ENCODE measurements around the gene SYCP2L. TPM values are rescaled to one million over a fixed set of nuclear protein-coding genes. Genes with fewer than 3 reads are reported as not detected.

Gene SYCP2L
- total RNA-seq, 2 experiments from 2014 or later = not detected

GRCh38 chr6:11015102-11015501 is 128.2 kb downstream of the SYCP2L start:
- Mint-ChIP-seq H3K27me3 (ENCODE audit: low read depth) (peaks cover 12% of the 10 kb centered on the region), H3K9me3 (no peaks in the 10 kb centered on the region), H3K4me1 (ENCODE audit: low read depth) (no peaks in the 10 kb centered on the region), H3K27ac (no peak overlapping the region), H3K4me3 (no peak overlapping the region), H3K36me3 (ENCODE audit: low read depth) (no peaks in the 10 kb centered on the region)
- CTCF ChIA-PET = no interaction called here
- intact Hi-C loops (cut with micrococcal nuclease) = no loop called here
- DNase-seq = no peak

GRCh38 chr6:11016452-11016851 is 129.6 kb downstream of the SYCP2L start:
- CTCF ChIA-PET = no interaction called here
- DNase-seq = no peak
- no peak overlapping the region for H3K4me3 Mint-ChIP-seq

GRCh38 chr6:11017090-11017489 is 130.2 kb downstream of the SYCP2L start:
- no peak overlapping the region for H3K4me3 Mint-ChIP-seq
- no peaks in the 10 kb centered on the region for H3K4me1 Mint-ChIP-seq (ENCODE audit: low read depth)
- H3K9me3 Mint-ChIP-seq = no peaks in the 10 kb centered on the region
- CTCF ChIA-PET = no interaction called here
- no peaks in the 10 kb centered on the region for H3K36me3 Mint-ChIP-seq (ENCODE audit: low read depth)
- no peak for DNase-seq
- intact Hi-C loops (cut with micrococcal nuclease) = no loop called here
- H3K27me3 Mint-ChIP-seq (ENCODE audit: low read depth) = peaks cover 9% of the 10 kb centered on the region
- H3K27ac Mint-ChIP-seq = no peak overlapping the region

More at GRCh38 chr6:11016452-11016851, 129.6 kb downstream of the SYCP2L start:
- H3K36me3 Mint-ChIP-seq (ENCODE audit: low read depth) = no peaks in the 10 kb centered on the region
- H3K9me3 Mint-ChIP-seq = no peaks in the 10 kb centered on the region
- intact Hi-C loops (cut with micrococcal nuclease) = no loop called here
- no peak overlapping the region for H3K27ac Mint-ChIP-seq
- peaks cover 11% of the 10 kb centered on the region for H3K27me3 Mint-ChIP-seq (ENCODE audit: low read depth)
- H3K4me1 Mint-ChIP-seq (ENCODE audit: low read depth) = no peaks in the 10 kb centered on the region

DNA sequence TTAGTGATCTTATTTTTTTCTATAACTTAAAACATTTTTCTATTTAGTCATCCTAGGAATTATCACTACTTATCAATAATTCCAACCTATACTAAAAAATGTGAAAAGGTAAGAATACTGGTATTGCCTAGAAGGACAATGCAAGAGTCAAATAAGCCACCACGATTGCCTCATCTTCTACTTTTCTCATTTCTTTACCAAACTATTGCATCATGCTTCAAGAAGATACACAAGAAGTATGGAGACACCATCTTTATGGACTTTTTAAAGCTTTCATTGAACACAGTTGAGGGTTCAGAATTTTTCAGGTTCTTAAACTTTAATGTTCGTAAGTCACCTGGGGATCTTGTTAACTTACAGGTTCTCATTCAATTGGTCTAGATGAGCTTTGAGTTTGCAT is 131.4 kb downstream of the SYCP2L start:
- H3K27ac Mint-ChIP-seq = no peak overlapping the region
- H3K27me3 Mint-ChIP-seq (ENCODE audit: low read depth) = peaks cover 9% of the 10 kb centered on the region
- CTCF ChIA-PET = no interaction called here
- intact Hi-C loops (cut with micrococcal nuclease) = no loop called here
- H3K4me3 Mint-ChIP-seq = no peak overlapping the region
- no peaks in the 10 kb centered on the region for H3K36me3 Mint-ChIP-seq (ENCODE audit: low read depth)
- no peaks in the 10 kb centered on the region for H3K4me1 Mint-ChIP-seq (ENCODE audit: low read depth)
- no peak for DNase-seq
- no peaks in the 10 kb centered on the region for H3K9me3 Mint-ChIP-seq

DNA sequence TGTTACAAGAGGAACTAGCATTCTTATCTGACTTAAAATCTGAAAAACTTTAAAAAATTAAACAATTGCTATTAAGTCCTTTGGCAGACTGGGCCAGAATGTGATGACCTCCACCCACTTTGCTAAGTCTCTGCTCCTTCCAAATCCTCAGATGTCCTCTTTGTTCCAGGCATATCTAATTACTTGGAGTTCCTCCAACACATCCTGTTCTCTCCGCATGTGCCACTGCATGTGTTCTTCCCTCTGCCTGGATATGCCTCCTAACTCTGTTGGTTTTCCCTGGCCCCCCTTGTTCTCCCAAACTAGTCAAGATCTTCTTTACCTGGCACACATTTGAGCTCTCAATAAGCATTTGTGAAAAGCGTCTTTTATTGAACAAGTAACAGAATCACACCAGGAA is 134.2 kb downstream of the SYCP2L start:
- CTCF ChIA-PET = interaction anchor here (1.2 kb wide), 1 partner anchor 67 kb away, joined by 3 read pairs; no protein-coding TSS in a partner anchor
- Mint-ChIP-seq H3K4me1 (ENCODE audit: low read depth) (no peaks in the 10 kb centered on the region), H3K9me3 (no peaks in the 10 kb centered on the region), H3K36me3 (ENCODE audit: low read depth) (no peaks in the 10 kb centered on the region), H3K4me3 (no peak overlapping the region), H3K27ac (no peak overlapping the region), H3K27me3 (ENCODE audit: low read depth) (peaks cover 15% of the 10 kb centered on the region)
- intact Hi-C loops (cut with micrococcal nuclease) = no loop called here
- DNase-seq = no peak

DNA sequence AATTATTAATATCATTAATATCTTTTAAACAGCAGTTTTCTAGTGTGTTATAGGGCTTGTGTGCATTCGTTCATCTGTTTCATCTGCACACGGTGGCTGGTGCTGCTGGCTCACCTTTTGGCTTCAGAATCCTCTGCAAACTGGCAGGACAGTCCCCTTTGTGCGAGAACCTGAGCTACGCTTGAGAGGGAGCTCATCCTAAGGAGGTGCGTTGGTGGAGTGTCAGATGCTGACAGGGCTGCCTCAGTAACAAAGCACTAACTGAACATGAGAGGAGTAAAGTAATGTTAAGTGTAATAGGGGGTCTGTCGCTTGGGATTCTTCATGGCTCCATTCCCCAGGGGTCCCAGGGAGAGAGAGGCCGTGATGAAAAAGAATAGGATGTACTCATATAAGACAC is 134.9 kb downstream of the SYCP2L start:
- no peak for DNase-seq
- Mint-ChIP-seq H3K27ac (no peak overlapping the region), H3K27me3 (ENCODE audit: low read depth) (peaks cover 13% of the 10 kb centered on the region)

GRCh38 chr6:11023032-11023431 is 136.2 kb downstream of the SYCP2L start:
- Mint-ChIP-seq H3K27ac (no peak overlapping the region), H3K9me3 (no peaks in the 10 kb centered on the region), H3K4me1 (ENCODE audit: low read depth) (no peaks in the 10 kb centered on the region), H3K27me3 (ENCODE audit: low read depth) (peaks cover 16% of the 10 kb centered on the region), H3K4me3 (no peak overlapping the region), H3K36me3 (ENCODE audit: low read depth) (no peaks in the 10 kb centered on the region)
- DNase-seq = no peak
- intact Hi-C loops (cut with micrococcal nuclease) = no loop called here
- CTCF ChIA-PET = no interaction called here

More for the DNA sequence above, 134.9 kb downstream of the SYCP2L start:
- intact Hi-C loops (cut with micrococcal nuclease) = no loop called here
- H3K9me3 Mint-ChIP-seq = no peaks in the 10 kb centered on the region
- no peak overlapping the region for H3K4me3 Mint-ChIP-seq
- H3K4me1 Mint-ChIP-seq (ENCODE audit: low read depth) = no peaks in the 10 kb centered on the region
- no peaks in the 10 kb centered on the region for H3K36me3 Mint-ChIP-seq (ENCODE audit: low read depth)
- CTCF ChIA-PET = interaction anchor here (0.6 kb wide), 1 partner anchor 830 kb away, joined by 3 read pairs; no protein-coding TSS in a partner anchor

Other genes starting within 250 kb of the SYCP2L start
- gene C6orf52, start 192.4 kb upstream of the SYCP2L start, total RNA-seq = 1 to 10 TPM; 1.3 to 3.9 TPM
- 10 to 100 TPM; 28.6 to 29.2 TPM for gene PAK1IP1, start 192.1 kb upstream of the SYCP2L start, total RNA-seq
- 10 to 100 TPM; 77.0 to 81.1 TPM for gene TMEM14C, start 164.0 kb upstream of the SYCP2L start, total RNA-seq
- 10 to 100 TPM; 78.7 to 79.5 TPM for gene TMEM14B, start 139.2 kb upstream of the SYCP2L start, total RNA-seq
- under 1 TPM; 0.12 to 0.14 TPM for gene MAK, start 48.5 kb upstream of the SYCP2L start, total RNA-seq
- not detected for gene GCM2, start 5.0 kb upstream of the SYCP2L start, total RNA-seq
- not detected for gene ELOVL2, start 157.3 kb downstream of the SYCP2L start, total RNA-seq
- 1 to 10 TPM; 5.7 to 7.1 TPM for gene SMIM13, start 206.8 kb downstream of the SYCP2L start, total RNA-seq
- not detected for gene ERVFRD-1, start 224.7 kb downstream of the SYCP2L start, total RNA-seq